Effector CD8-positive, alpha-beta T cell (primary cell): ENCODE results near the gene PKLR.

Experiments
- DNase-seq: peaks from one replicate; lab custom pipeline; 2025; lab: John Stamatoyannopoulos, UW

PKLR gene

GRCh38 chr1:155285063-155285462 lies 16.2 kb downstream of the PKLR start:
- DNase-seq: no peak

GRCh38 chr1:155284476-155284875 lies 16.8 kb downstream of the PKLR start:
- no peak for DNase-seq

DNA sequence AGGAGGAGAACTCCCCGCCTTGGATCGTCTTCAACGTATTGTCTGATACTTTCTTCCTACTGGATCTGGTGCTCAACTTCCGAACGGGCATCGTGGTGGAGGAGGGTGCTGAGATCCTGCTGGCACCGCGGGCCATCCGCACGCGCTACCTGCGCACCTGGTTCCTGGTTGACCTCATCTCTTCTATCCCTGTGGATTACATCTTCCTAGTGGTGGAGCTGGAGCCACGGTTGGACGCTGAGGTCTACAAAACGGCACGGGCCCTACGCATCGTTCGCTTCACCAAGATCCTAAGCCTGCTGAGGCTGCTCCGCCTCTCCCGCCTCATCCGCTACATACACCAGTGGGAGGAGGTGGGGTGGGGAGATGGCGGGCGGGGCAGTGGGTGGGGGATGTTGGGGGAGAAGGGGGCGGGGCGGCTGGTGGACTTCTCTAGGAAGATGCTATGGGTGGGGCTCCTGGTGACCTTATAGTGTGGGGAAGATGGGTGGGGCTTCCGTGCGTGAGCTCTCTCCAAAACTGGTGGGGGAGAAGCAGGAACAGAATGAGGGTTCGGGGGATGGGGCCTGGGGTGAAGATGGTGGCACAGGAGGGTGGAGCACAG lies 18.6 kb downstream of the PKLR start:
- DNase-seq: no peak

DNA sequence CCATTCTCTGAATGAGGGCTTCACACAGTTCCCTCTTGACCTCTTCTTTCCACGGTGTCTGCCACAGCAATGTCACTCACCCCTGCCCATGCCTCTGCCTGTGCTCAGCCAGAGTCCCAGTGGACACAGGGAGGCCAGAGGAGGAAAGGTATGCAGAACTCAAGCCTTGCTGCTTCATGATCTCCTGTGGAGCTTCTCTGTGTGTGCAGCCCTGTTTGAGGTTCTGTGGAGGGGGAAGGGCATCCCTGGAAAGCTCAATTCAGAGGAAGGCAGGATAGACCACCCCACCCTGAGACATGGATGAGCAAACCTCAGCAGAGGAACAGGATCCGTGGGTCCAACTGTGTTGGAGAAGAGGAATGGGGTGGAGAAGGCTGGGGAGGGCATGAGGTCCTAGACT lies 22.0 kb downstream of the PKLR start:
- no peak for DNase-seq

- DNase-seq: no peak
Measured at GRCh38 chr1:155278689-155279160, 22.5 kb downstream of the PKLR start.

- peak; percentile 80 for DNase-seq
Measured at GRCh38 chr1:155277902-155278688, 23.1 kb downstream of the PKLR start.

DNA sequence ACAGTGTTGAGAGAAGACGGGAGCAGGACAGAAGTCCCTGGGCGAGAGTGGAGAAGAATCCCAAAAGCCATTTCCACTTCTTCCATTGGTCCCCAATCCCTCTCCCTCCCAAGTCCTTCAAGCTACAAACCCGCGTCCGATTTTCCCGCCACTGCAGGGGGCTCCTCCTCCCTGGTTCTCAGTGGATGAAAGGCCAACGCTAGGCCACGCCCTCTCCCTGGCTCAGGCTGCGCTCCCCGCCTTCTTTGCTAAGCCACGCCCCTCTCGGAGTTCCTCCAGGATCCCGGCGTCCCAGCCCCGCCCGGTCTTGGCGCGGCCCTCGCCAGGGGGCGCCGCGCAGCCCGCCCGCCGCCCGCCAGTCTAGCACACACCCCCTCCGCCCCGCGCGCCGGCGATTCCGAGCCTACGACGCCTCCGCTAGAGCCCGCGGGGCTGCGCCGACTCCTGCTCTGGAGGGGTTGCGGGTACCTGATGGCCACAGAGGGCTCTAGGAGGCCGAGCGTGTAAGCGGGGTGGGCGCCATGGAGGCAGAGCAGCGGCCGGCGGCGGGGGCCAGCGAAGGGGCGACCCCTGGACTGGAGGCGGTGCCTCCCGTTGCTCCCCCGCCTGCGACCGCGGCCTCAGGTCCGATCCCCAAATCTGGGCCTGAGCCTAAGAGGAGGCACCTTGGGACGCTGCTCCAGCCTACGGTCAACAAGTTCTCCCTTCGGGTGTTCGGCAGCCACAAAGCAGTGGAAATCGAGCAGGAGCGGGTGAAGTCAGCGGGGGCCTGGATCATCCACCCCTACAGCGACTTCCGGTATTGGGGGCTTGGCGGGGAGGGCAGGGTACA lies 24.0 kb downstream of the PKLR start, which contains the start of gene HCN3:
HCN3 (plus strand) TSS at position 394 of the 832 bp plus-strand sequence; CDS start at position 522, 128 bp downstream.
- DNase-seq: peak; percentile 88

- DNase-seq: peak; percentile 87
Measured at GRCh38 chr1:155273343-155274245, 27.6 kb downstream of the PKLR start, which contains the start of gene CLK2. Gene CLK2, minus strand, starts transcription at chr1:155273504. Its CDS starts 2,527 bp downstream, at chr1:155270977.

- DNase-seq: peak; percentile 54
Measured at GRCh38 chr1:155272466-155273342, 28.5 kb downstream of the PKLR start.

- DNase-seq: no peak
Measured at GRCh38 chr1:155269381-155269780, 31.9 kb downstream of the PKLR start.

DNA sequence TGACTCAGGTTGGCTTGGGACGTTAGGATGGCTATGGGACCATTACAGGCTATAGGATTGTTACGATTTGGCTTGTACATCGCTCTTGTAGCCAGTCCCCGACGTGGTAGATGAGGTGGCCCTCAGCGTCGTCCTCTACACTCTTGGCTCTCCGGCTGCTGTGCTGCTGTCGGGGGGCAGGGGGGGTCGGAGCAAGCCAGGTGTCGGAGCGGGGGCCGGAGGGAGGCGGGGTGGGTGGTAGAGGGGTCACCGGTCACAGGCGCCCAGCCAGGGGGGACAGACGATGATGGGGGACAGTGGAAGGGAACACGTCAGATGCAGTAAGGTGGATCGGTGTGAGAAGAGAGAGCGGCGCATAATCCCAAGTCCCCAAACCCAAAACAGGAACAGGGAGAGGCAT lies 32.6 kb downstream of the PKLR start:
- no peak for DNase-seq

DNA sequence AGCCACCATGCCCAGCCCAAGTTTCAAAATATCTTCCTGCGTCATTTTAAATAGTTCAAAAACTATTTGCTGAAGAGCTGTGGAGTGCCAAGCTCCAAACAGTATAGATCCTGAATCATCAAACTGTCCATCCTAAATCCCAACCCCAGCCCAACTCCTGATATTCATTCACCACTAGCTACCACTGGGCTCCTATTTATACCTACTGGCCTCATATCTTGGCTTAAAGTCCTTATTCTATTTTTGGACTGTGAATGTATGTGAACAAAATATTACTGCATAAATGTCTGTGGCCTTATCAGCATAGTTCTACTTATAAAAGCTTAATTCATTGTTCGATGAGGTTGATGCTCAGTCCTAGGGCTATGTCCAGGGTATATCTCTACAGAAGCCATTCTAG lies 33.9 kb downstream of the PKLR start:
- no peak for DNase-seq

DNA sequence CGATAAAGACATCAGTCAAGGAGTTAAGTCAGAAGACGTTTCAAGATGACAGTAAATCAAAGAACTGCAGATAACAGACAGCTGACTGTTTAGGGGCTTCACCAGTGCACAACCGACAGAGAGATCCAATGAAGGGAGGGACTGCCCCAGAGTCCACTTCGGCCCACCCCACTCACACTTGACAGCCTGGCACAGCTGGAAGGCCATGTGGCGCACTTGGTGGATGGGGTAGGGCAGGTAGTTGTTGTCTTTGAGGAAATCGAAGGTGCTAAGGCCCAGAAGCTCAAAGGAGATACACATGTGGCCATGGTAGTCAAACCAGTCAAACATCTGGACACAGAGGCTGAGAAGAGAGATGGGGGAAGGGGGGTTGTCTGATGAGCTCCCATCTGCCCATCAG lies 34.7 kb downstream of the PKLR start:
- no peak for DNase-seq

GRCh38 chr1:155263067-155263466 lies 38.2 kb downstream of the PKLR start:
- no peak for DNase-seq

- DNase-seq: peak; percentile 77
Measured at GRCh38 chr1:155261852-155262673, 39.2 kb downstream of the PKLR start, which contains the start of gene SCAMP3. Gene SCAMP3, minus strand, starts transcription at chr1:155262360. Its CDS starts 209 bp downstream, at chr1:155262151.

DNA sequence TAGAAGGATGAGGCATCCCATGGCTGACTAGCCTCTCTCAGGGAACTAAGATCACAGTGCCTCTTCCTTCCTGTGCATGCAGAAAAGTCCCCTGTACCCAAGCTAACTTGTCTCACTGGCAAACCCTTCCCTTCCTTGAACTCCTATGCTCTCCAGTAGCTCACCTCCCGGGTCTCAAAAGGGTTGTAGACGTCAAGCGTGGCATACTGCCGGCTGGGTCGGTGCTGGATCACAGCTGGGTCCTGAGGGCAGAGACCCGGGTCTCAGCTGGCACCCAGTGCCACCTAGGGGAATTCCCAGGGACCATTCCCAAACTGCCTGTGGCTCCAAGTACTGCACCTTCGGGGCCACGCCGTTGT lies 39.8 kb downstream of the PKLR start:
- DNase-seq: no peak

DNA sequence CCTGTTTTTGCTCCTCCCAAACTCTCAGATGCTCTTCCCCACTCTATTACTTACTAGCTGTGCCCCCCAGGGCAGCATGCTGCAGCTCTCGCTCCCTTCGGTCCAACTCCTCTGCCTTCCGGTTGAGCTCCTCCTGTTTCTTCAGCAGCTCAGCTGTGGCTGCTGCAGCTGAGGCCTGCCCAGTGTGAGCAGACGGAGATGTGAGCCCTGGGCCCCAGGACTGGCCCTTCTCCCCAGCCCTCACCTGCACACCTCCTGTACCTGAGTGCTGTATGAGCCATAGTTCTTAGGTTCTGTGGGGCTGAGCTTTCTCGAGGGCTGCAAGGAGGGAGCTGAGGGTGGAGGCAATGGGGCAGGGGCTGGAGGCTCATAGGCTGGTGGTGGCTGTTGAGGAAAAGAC lies 41.0 kb downstream of the PKLR start:
- no peak for DNase-seq

- no peak for DNase-seq
Measured at GRCh38 chr1:155256058-155256852, 45.0 kb downstream of the PKLR start.
